Measurements from ENCODE around the gene ZNF750. TPM values are rescaled to one million over a fixed set of nuclear protein-coding genes. Genes with fewer than 3 reads are reported as not detected.

Gene ZNF750
- total RNA-seq, 4 donors from 2014 or later: 117 to 353 (median 233) TPM

- Histone ChIP-seq H3K4me3 (no peak overlapping the region), H3K36me3 (no peaks in the 10 kb centered on the region), H3K4me1 (peaks cover 79% of the 10 kb centered on the region), H3K27ac (no peak overlapping the region), H3K9me3 (no peaks in the 10 kb centered on the region), H3K27me3 (no peaks in the 10 kb centered on the region)
- 85% methylated on average over 20 of the region's 25 CpGs for WGBS
- no peak for TF ChIP-seq POLR2AphosphoS5 (IDR thresholded peaks at IDR 0.05)
- TF ChIP-seq CTCF (IDR thresholded peaks at IDR 0.05): no peak
- TF ChIP-seq POLR2A (IDR thresholded peaks at IDR 0.05): no peak
- no peak for TF ChIP-seq EP300 (IDR thresholded peaks at IDR 0.05)
- no peak for DNase-seq (ENCODE audit: low spot score in 2 of 2)
Measured at GRCh38 chr17:82880620-82881323, 41.0 kb upstream of the ZNF750 start.

DNA sequence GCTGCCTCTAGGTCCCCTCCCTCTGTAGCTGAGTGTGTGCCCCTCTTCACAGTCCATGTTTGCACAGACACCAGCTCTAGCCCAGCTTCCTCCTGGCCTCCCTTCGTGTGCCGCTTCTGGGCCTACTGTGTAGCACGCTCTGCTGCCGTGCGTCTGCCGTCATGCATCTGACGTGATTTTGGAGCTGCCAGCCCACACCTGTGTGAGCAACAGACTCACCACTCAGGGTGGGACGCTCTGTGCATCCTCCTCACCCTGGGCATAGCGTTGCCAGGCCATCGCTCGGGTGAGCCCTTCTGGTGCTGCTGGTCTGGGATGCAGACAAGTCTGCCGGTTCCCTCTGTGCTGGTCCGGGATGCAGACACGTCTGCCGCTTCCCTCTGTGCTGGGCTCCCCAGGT lies 39.4 kb upstream of the ZNF750 start:
- no peaks in the 10 kb centered on the region for H3K36me3 ChIP-seq
- no peak overlapping the region for H3K27ac ChIP-seq
- WGBS: 97% methylated on average over 13 of the region's 15 CpGs
- TF ChIP-seq EP300 (IDR thresholded peaks at IDR 0.05) (no peak), POLR2AphosphoS5 (IDR thresholded peaks at IDR 0.05) (no peak), CTCF (IDR thresholded peaks at IDR 0.05) (no peak), POLR2A (IDR thresholded peaks at IDR 0.05) (no peak)
- peaks cover 80% of the 10 kb centered on the region for H3K4me1 ChIP-seq
- no peaks in the 10 kb centered on the region for H3K9me3 ChIP-seq
- no peaks in the 10 kb centered on the region for H3K27me3 ChIP-seq
- H3K4me3 ChIP-seq: no peak overlapping the region
- DNase-seq (ENCODE audit: low spot score in 2 of 2): no peak

- Histone ChIP-seq H3K4me3 (no peak overlapping the region), H3K36me3 (no peaks in the 10 kb centered on the region), H3K27me3 (no peaks in the 10 kb centered on the region), H3K9me3 (no peaks in the 10 kb centered on the region), H3K4me1 (peaks cover 86% of the 10 kb centered on the region), H3K27ac (peak overlapping the region; percentile 20)
- WGBS: 70% methylated on average over 9 of the region's 9 CpGs
- no peak for DNase-seq (ENCODE audit: low spot score in 2 of 2)
- TF ChIP-seq EP300 (IDR thresholded peaks at IDR 0.05) (no peak), POLR2A (IDR thresholded peaks at IDR 0.05) (no peak), POLR2AphosphoS5 (IDR thresholded peaks at IDR 0.05) (no peak), CTCF (IDR thresholded peaks at IDR 0.05) (no peak)
Measured at GRCh38 chr17:82878527-82878926, 38.7 kb upstream of the ZNF750 start.

DNA sequence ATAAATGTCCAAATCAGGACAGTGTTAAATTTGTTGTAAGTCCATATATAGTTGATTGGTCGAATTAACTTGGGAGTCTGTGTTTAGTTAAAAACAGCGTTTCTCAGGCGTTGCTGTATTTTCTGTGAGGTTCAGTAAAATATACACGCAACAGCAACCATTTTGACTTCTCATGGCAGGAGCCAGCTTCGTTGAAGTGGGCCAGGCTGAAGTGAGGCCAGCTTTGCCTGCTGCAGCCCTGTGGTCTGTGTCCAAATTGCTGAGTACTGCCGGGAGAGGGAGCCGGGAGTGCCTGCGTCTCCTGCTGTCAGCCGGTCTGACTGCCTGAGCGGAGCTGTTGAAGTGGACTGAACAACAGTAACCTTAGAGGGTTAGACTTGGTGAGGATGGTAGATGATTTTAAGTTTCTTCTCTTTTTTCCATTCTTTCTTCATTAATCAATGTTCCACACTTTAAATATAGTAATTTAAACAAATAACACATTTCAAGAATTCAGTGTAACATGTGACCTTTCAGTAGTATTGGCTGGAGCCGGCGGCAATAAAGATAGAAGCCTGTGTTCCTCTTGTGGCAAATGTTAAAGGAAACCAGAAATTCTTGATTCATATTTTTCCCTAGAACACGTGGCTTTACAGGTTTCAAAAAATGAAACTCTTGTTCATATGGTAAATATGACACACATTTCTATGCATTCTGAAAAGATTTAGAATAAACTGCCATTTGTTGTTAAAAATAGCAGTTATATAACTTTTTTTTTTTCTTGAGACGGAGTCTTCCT lies 37.0 kb upstream of the ZNF750 start:
- no peaks in the 10 kb centered on the region for H3K9me3 ChIP-seq
- H3K4me1 ChIP-seq: peaks cover 69% of the 10 kb centered on the region
- TF ChIP-seq CTCF (IDR thresholded peaks at IDR 0.05) (peak; percentile 17 to 51), EP300 (IDR thresholded peaks at IDR 0.05) (no peak), POLR2AphosphoS5 (IDR thresholded peaks at IDR 0.05) (no peak), POLR2A (IDR thresholded peaks at IDR 0.05) (no peak)
- peak overlapping the region; percentile 88 for H3K27ac ChIP-seq
- peaks cover 5% of the 10 kb centered on the region for H3K36me3 ChIP-seq
- H3K4me3 ChIP-seq: no peak overlapping the region
- peak; percentile 87 to 92 for DNase-seq (ENCODE audit: low spot score in 2 of 2)
- H3K27me3 ChIP-seq: no peaks in the 10 kb centered on the region
- WGBS: 21% methylated on average over 14 of the region's 14 CpGs

DNA sequence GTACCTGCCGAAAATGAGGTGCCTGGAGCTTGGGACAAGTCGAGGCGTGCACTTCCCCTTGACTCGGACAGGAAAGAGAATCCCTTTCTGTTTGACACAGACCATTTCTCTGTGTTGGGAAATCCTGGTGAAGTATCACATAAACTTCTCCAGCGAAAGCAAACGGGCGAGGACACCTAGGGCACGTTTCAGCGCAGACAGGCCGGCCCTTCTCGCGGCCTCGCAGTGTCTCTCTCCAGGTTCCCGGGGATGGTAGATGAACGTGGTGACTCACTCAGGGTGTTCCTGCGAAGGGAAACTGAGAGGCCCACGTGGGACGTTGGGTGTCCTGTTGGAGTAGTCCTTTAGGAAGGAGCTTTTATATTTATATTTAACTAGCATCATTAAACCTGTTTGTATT lies 36.3 kb upstream of the ZNF750 start:
- peaks cover 68% of the 10 kb centered on the region for H3K4me1 ChIP-seq
- no peaks in the 10 kb centered on the region for H3K9me3 ChIP-seq
- no peak overlapping the region for H3K4me3 ChIP-seq
- no peaks in the 10 kb centered on the region for H3K27me3 ChIP-seq
- DNase-seq (ENCODE audit: low spot score in 2 of 2): no peak
- TF ChIP-seq POLR2AphosphoS5 (IDR thresholded peaks at IDR 0.05) (peak in 1 of 3 donors; percentile 37), EP300 (IDR thresholded peaks at IDR 0.05) (no peak)
- peak overlapping the region; percentile 88 for H3K27ac ChIP-seq
- H3K36me3 ChIP-seq: peaks cover 9% of the 10 kb centered on the region
- WGBS: 33% methylated on average over 18 of the region's 18 CpGs

All from suprapubic skin (tissue), 4 donors.